ENCODE measurements around the gene PRDM13. TPM values are rescaled to one million over a fixed set of nuclear protein-coding genes. Genes with fewer than 3 reads are reported as not detected.

The PRDM13 gene
- total and polyA plus RNA-seq, 10 of the 15 experiments (the other 5 are each of a cell fraction or from before 2014, with no cell fraction given), result 0.02 to 0.15 (median 0.03) TPM; not detected in 6

DNA sequence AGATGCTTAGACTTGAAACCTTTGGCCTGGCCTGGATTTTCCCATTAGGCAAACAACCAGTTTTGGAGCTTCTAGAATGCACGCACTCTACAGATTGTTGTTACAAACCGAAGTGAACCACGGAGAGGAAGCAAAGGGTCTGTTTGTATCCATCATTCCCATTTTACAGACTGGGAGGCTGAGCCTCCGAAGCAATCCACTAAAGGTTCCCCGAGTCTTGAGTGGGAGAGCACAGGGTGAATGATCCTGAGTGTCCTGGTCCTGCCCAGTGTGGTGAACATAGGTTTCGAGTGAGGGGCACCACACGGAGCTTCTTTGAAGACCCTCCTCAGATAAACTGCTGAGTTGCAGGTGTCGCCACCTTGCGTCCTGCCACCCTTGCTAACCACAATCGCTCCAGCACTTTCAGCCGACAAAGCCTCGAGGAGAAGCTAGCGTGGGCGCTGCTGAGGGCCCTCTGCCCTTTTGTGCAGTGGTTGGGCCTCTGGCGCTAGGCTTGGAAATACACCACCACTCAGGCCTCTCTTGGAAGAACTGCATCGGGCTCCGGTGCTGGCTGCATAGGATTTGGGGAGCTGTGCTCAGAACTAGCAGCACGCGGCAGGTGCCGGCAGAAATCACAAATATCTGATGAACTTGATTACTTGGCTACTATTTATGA is 1.4 kb upstream of the PRDM13 start:
- Histone ChIP-seq H3K27ac (ENCODE audit: control insufficient read depth, insufficient read depth) (no peak overlapping the region), H3K9ac (ENCODE audit: control insufficient read depth, insufficient read depth, low read length) (no peak overlapping the region), H3K4me1 (ENCODE audit: control insufficient read depth, insufficient read depth, low read length) (peaks cover 6% of the 10 kb centered on the region), H3K4me3 (no peak overlapping the region), H2AFZ (ENCODE audit: control insufficient read depth, low read depth, low read length) (no peak overlapping the region), H3K27me3 (replicated peaks in 1 of 2; ENCODE audit: control insufficient read depth in 2 of 2, insufficient read depth in 2 of 2, low read length in 1 of 2) (peaks cover 26 to 50% of the 10 kb centered on the region in 2 experiments), H3K4me2 (ENCODE audit: control insufficient read depth, insufficient read depth) (no peak overlapping the region), H3K36me3 (ENCODE audit: control insufficient read depth in 2 of 2, insufficient read depth in 2 of 2, low read length in 1 of 2) (no peaks in the 10 kb centered on the region), H3K9me3 (replicated peaks; ENCODE audit: control insufficient read depth, insufficient read depth, low read length) (peaks cover 1% of the 10 kb centered on the region; the same call in 2 of the 3 replicates), H4K20me1 (ENCODE audit: control insufficient read depth, insufficient read depth) (no peaks in the 10 kb centered on the region; the same call in 1 of the 2 replicates), H3K79me2 (ENCODE audit: control insufficient read depth, insufficient read depth, low read length) (no peaks in the 10 kb centered on the region)
- TF ChIP-seq RUNX3 (IDR thresholded peaks at IDR 0.05; ENCODE audit: low read length) (peak; percentile 47), SMC3 (IDR thresholded peaks at IDR 0.05; ENCODE audit: borderline replicate concordance, low read length) (no peak), HDAC2 (IDR thresholded peaks at IDR 0.05) (no peak)
- TF ChIP-seq, protein P1, sequence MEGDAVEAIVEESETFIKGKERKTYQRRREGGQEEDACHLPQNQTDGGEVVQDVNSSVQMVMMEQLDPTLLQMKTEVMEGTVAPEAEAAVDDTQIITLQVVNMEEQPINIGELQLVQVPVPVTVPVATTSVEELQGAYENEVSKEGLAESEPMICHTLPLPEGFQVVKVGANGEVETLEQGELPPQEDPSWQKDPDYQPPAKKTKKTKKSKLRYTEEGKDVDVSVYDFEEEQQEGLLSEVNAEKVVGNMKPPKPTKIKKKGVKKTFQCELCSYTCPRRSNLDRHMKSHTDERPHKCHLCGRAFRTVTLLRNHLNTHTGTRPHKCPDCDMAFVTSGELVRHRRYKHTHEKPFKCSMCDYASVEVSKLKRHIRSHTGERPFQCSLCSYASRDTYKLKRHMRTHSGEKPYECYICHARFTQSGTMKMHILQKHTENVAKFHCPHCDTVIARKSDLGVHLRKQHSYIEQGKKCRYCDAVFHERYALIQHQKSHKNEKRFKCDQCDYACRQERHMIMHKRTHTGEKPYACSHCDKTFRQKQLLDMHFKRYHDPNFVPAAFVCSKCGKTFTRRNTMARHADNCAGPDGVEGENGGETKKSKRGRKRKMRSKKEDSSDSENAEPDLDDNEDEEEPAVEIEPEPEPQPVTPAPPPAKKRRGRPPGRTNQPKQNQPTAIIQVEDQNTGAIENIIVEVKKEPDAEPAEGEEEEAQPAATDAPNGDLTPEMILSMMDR (IDR thresholded peaks at IDR 0.05 in 2 of 3, conservative IDR thresholded peaks at IDR 0.05 in 1 of 3; ENCODE audit: control insufficient read depth in 2 of 3, extremely low read depth in 1 of 3, insufficient read depth in 1 of 3, low read depth in 3 of 3, low read length in 3 of 3), result peak in 2 of 3 experiments; percentile 2 to 23; a peak in 1 of 6 replicates
- TF ChIP-seq, protein P2, sequence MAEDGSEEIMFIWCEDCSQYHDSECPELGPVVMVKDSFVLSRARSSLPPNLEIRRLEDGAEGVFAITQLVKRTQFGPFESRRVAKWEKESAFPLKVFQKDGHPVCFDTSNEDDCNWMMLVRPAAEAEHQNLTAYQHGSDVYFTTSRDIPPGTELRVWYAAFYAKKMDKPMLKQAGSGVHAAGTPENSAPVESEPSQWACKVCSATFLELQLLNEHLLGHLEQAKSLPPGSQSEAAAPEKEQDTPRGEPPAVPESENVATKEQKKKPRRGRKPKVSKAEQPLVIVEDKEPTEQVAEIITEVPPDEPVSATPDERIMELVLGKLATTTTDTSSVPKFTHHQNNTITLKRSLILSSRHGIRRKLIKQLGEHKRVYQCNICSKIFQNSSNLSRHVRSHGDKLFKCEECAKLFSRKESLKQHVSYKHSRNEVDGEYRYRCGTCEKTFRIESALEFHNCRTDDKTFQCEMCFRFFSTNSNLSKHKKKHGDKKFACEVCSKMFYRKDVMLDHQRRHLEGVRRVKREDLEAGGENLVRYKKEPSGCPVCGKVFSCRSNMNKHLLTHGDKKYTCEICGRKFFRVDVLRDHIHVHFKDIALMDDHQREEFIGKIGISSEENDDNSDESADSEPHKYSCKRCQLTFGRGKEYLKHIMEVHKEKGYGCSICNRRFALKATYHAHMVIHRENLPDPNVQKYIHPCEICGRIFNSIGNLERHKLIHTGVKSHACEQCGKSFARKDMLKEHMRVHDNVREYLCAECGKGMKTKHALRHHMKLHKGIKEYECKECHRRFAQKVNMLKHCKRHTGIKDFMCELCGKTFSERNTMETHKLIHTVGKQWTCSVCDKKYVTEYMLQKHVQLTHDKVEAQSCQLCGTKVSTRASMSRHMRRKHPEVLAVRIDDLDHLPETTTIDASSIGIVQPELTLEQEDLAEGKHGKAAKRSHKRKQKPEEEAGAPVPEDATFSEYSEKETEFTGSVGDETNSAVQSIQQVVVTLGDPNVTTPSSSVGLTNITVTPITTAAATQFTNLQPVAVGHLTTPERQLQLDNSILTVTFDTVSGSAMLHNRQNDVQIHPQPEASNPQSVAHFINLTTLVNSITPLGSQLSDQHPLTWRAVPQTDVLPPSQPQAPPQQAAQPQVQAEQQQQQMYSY (CRISPR knock-in tag; IDR thresholded peaks at IDR 0.05), result no peak
- intact Hi-C loops (cut with micrococcal nuclease; ENCODE audit: unreplicated experiment) (no loop called here), in situ Hi-C loops (cut with MboI) (no loop called here)
- ATAC-seq (no peak), FAIRE-seq (no peak), DNase-seq (ENCODE audit: low read depth, low spot score) (no peak)
- ChIA-PET CTCF (interaction anchor here (0.7 to 1.1 kb wide), 3 partner anchors 16 to 39 kb away, joined by 3 read pairs; no protein-coding TSS in a partner anchor), RAD21 (ENCODE audit: unreplicated experiment) (interaction anchor here (1.1 kb wide), 1 partner anchor 179 kb away, joined by 3 read pairs; no protein-coding TSS in a partner anchor), SMC1A (ENCODE audit: uncharacterized antibody, unreplicated experiment) (no interaction called here), POLR2A (no interaction called here)
- no TSS peak for BruUV-seq (replicated peaks)
- WGBS (ENCODE audit: insufficient coverage, insufficient replicate concordance, low lambda C conversion rate, missing lambda C conversion rate), result 48% methylated on average over 20 of the region's 20 CpGs

All from GM12878 (cell line).